Activated naive CD4-positive, alpha-beta T cell treated with anti-CD3 and anti-CD28 coated beads, Interleukin-2, amount 50 U/mL, for 24 hours (primary cell): Measurements from ENCODE around the gene OMP.
"Not testable (repeated sequence)": the region's sequence is repeated elsewhere in the genome, so short reads cannot be mapped to it uniquely, and the experiment has no call there.

ENCODE experiments used
- H3K27ac Mint-ChIP-seq: one replicate; pipeline ENCODE4 v1.8.0; 2021; ENCODE audit warnings: mild to moderate bottlenecking, mixed read lengths
- H3K27me3 Mint-ChIP-seq: one replicate; pipeline ENCODE4 v1.8.0; 2021; ENCODE audit warnings: mixed read lengths
- H3K36me3 Mint-ChIP-seq: one replicate; pipeline ENCODE4 v1.8.0; 2021; ENCODE audit warnings: mixed read lengths
- H3K4me1 Mint-ChIP-seq: one replicate; pipeline ENCODE4 v1.8.0; 2021; ENCODE audit warnings: mixed read lengths
- H3K4me3 Mint-ChIP-seq: one replicate; pipeline ENCODE4 v1.8.0; 2021; ENCODE audit warnings: mild to moderate bottlenecking, mixed read lengths
- H3K9me3 Mint-ChIP-seq: one replicate; pipeline ENCODE4 v1.8.0; 2021; ENCODE audit warnings: mixed read lengths

OMP gene, protein sequence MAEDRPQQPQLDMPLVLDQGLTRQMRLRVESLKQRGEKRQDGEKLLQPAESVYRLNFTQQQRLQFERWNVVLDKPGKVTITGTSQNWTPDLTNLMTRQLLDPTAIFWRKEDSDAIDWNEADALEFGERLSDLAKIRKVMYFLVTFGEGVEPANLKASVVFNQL

DNA sequence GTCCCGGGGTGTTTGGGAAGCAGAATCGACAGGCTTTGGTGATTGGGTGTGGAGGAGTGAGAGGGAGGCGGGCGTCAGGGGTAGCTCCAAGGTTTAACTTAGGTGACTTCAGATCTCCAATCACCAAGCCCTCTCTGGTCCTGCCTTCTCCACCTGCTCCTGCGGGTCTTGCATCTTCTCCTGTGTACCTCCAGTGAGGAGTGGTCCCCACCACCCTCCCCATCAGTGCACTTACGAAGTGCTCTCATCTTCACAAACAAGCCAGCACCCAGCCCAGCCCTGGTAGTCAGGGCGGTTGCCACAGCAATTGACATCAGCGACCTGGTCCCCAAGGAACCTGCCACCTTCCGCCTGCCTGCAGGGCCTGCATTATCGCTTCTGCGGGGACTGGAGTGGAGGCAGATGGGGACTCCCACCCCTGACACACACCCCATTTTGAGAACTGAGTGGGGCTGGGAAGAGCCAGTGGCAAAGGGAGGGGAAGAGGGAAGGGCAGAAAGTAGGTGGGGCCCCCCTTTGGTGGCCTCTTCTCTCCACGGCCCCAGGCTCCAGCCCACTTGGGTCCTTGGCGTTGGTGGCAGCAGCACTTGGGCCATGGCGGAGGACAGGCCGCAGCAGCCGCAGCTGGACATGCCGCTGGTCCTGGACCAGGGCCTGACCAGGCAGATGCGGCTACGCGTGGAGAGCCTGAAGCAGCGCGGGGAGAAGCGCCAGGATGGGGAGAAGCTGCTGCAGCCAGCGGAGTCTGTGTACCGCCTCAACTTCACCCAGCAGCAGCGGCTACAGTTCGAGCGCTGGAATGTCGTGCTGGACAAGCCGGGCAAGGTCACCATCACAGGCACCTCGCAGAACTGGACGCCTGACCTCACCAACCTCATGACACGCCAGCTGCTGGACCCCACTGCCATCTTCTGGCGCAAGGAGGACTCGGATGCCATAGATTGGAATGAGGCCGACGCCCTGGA lies at the start of gene OMP:
Gene OMP (plus strand): TSS at position 595 of the 965 bp plus-strand sequence. CDS start 0 bp downstream, at position 595.
- no peaks in the 10 kb centered on the region for H3K27me3 Mint-ChIP-seq
- no peaks in the 10 kb centered on the region for H3K9me3 Mint-ChIP-seq
- H3K27ac Mint-ChIP-seq = no peak within 1 kb of the TSS
- H3K4me3 Mint-ChIP-seq = no peak within 1 kb of the TSS
- peaks cover 3% of the 10 kb centered on the region for H3K36me3 Mint-ChIP-seq
- no peaks in the 10 kb centered on the region for H3K4me1 Mint-ChIP-seq

DNA sequence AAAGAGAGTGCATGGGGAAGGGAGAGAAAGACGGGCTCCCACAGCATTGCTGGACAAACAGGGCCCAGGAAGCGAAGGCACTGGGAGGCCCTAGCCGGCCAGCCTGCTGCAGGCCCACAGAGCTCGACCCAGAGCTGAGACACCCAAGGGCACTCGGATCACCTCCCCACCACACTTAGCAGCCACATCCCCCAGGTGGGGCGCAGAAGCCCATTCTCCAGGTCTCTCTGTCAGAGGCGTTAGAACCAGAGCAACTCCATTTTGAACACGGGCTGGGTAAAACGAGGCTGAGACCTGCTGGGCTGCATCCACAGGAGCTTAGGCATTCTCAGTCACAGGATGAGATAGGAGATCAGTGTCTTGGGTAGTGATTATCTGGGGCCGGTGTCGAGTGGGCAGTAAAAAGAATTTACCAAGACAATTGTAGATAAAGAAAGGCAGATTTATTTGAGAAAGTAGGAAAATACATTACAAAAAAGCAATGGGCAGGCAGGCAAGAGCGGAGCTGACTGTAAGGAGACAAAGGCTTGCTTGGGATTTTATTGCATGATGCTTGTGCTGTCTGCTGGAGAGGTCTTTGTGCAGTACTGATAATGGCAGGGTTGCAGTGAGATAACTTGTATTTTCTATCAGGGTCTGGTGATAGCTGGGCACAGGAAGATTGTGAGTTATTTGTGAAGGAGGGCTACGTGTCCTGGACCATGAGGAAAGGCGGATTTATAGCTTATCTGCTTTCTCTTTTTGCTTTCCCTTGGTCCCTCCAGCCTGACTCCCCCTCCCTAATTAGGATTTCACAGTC lies 49.2 kb upstream of the OMP start:
- H3K27ac Mint-ChIP-seq = no peak overlapping the region
- H3K4me3 Mint-ChIP-seq = no peak overlapping the region
- no peaks in the 10 kb centered on the region for H3K36me3 Mint-ChIP-seq
- H3K27me3 Mint-ChIP-seq = no peaks in the 10 kb centered on the region
- no peaks in the 10 kb centered on the region for H3K4me1 Mint-ChIP-seq
- H3K9me3 Mint-ChIP-seq = no peaks in the 10 kb centered on the region

DNA sequence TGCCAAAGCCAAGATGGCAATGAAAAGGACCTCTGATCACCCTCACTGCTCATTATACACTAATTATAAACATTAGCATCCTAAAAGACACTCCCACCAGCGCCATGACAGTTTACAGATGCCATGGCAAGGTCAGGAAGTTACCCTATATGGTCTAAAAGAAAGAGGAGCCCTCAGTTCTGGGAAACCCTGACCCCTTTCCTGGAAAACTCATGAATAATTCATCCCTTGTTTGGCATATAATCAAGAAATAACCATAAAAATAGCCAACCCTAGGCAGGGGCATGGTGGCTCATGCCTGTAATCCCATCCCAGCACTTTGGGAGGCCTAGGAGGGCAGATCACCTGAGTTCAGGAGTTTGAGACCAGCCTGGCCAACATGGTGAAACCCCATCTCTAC lies 48.6 kb upstream of the OMP start:
- Mint-ChIP-seq H3K27me3 (no peaks in the 10 kb centered on the region), H3K27ac (no peak overlapping the region), H3K4me1 (no peaks in the 10 kb centered on the region), H3K4me3 (no peak overlapping the region), H3K36me3 (no peaks in the 10 kb centered on the region), H3K9me3 (no peaks in the 10 kb centered on the region)

DNA sequence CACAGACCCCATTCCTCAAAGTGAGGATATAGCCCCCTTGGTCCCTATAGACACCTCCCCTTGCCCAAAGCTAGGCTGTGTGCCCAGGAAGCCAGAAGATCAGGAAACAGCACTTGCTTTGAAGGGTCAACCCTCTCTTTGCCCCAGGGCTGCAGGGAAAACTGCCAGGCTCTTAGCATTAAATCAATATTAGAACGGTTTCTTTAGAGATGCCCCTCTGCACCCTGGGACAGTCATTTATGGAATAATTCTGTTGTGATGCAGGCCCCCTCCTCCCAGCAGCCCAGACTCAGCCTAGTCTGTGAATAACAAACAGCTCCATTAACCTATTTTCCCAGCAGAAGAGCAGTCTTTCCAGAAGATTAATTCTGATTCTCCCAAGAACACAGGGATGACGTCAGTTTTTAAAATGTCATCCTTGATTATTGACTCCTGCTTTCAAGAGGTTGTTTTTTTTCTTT lies 47.5 kb upstream of the OMP start:
- Mint-ChIP-seq H3K27me3 (no peaks in the 10 kb centered on the region), H3K27ac (no peak overlapping the region)

DNA sequence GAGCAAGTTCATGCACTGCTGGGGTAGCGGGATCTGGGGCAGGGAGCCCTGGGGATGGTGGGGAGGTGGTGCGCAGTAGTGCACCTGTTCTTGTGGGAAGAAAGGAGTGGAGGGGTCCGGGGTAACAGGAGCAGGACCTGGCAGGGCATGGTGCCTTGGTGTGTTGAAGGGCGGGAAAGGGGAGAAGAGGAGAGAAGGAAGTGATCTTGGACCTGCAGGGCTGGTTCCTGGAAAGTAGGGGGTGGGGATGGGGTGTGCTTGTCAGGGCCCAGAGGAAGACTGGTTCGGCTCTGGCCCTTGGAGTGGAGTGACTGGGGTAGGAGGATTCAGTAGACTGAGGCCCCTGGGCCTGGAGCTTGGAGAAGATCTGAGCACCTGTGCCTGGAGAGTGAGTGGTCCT lies 46.7 kb upstream of the OMP start:
- H3K9me3 Mint-ChIP-seq = no peaks in the 10 kb centered on the region
- no peaks in the 10 kb centered on the region for H3K27me3 Mint-ChIP-seq
- no peak overlapping the region for H3K27ac Mint-ChIP-seq
- no peaks in the 10 kb centered on the region for H3K4me1 Mint-ChIP-seq
- no peaks in the 10 kb centered on the region for H3K36me3 Mint-ChIP-seq
- H3K4me3 Mint-ChIP-seq = no peak overlapping the region

More for the DNA sequence above, 47.5 kb upstream of the OMP start:
- Mint-ChIP-seq H3K4me3 (no peak overlapping the region), H3K4me1 (no peaks in the 10 kb centered on the region), H3K36me3 (no peaks in the 10 kb centered on the region), H3K9me3 (no peaks in the 10 kb centered on the region)

DNA sequence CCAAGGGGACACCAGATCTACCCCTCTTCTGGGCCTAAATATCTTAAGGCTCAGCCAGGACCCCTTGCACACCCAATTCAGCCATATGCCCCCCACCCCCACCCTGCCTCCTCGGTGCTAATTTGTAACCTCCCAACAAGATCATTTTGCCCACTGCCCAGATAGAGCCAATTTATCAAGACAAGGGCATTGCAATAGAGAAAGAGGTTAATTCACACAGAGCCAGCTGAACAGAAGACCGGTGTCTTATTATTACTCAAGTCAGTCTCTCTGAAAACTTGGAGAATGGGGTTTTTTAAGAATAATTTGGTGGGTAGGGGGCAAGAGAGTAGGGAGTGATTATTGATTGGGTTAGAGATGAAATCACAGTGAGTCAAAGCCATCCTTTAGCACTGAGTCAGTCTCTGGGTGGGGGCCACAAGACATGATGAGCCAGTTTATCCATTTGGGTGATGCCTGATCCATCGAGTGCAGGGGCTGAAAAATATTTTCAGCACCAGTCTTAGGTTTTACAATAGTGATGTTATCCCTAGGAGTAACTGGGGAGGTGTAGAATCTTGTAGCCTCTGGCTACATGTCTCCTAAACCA lies 45.7 kb upstream of the OMP start:
- H3K9me3 Mint-ChIP-seq = no peaks in the 10 kb centered on the region
- H3K27me3 Mint-ChIP-seq = no peaks in the 10 kb centered on the region
- no peak overlapping the region for H3K27ac Mint-ChIP-seq
- H3K4me1 Mint-ChIP-seq = no peaks in the 10 kb centered on the region
- H3K36me3 Mint-ChIP-seq = no peaks in the 10 kb centered on the region
- H3K4me3 Mint-ChIP-seq = no peak overlapping the region

DNA sequence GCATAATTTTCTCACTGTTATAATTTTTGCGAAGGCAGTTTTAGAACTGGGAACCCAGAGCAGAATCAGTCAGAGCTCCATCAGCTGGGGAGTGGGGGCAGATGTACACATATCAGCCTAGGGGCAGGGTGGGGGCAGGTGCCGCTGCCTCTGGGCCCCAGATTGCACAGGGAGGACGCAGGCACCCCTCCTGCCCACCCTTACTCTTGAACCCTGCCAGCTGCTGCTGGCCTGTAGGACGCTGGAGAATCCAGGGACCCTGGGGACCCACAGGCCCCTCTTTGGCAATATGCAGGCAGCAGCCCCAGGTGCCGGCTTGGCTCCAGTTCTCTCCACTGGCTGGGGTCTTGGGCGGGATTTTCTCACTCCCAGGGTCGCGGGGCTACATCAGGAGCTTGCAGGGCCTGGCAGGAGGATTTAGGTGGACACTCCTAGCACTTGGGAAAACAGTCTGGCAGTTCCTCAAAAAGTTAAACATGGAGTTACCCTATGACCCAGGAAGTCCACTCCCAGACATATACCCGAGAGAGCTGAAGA lies 44.6 kb upstream of the OMP start:
- Mint-ChIP-seq H3K27me3 (no peaks in the 10 kb centered on the region), H3K4me3 (no peak overlapping the region), H3K36me3 (no peaks in the 10 kb centered on the region)

DNA sequence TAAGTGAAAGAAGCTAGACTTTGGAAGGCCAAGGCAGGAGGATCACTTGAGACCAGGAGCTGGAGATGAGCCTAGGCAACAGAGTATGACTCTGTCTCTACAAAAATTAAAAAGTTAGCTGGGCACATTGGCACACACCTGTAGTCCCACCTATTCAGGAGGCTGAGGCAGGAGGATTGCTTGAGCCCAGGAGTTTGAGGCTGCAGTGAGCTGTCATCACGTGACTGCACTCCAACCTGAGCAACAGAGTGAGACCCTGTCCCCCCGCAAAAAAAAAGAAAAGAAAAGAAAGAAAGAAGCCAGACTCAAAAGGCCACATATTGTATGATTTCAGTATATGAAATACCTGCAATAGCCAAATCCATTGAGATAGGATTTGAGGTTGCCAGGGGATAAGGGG lies 43.7 kb upstream of the OMP start:
- Mint-ChIP-seq H3K27ac (no peak overlapping the region), H3K4me1 (no peaks in the 10 kb centered on the region), H3K36me3 (no peaks in the 10 kb centered on the region), H3K9me3 (no peaks in the 10 kb centered on the region), H3K4me3 (no peak overlapping the region), H3K27me3 (no peaks in the 10 kb centered on the region)

More for the DNA sequence above, 44.6 kb upstream of the OMP start:
- Mint-ChIP-seq H3K4me1 (no peaks in the 10 kb centered on the region), H3K9me3 (no peaks in the 10 kb centered on the region), H3K27ac (no peak overlapping the region)

DNA sequence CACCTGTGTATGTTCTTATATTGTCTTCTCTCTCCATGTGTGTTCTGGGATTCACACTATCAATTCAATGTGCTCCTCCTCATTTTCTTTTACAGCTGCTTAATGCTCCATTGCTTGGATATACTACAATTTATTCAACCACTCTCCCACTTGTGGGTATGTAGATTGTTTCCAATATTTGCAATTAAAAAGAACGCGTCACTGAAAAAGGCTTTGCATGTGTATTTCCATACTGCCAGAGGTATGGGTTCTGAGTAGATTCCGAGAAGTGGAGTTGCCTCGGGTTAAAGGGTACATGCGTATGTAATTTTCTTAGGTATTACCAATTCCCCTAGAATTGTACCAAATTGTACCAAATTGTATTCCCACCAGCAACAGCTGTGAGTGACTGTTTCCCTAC lies 42.8 kb upstream of the OMP start:
- no peak overlapping the region for H3K4me3 Mint-ChIP-seq
- H3K36me3 Mint-ChIP-seq = no peaks in the 10 kb centered on the region
- H3K4me1 Mint-ChIP-seq = no peaks in the 10 kb centered on the region
- no peak overlapping the region for H3K27ac Mint-ChIP-seq
- H3K9me3 Mint-ChIP-seq = no peaks in the 10 kb centered on the region
- no peaks in the 10 kb centered on the region for H3K27me3 Mint-ChIP-seq

DNA sequence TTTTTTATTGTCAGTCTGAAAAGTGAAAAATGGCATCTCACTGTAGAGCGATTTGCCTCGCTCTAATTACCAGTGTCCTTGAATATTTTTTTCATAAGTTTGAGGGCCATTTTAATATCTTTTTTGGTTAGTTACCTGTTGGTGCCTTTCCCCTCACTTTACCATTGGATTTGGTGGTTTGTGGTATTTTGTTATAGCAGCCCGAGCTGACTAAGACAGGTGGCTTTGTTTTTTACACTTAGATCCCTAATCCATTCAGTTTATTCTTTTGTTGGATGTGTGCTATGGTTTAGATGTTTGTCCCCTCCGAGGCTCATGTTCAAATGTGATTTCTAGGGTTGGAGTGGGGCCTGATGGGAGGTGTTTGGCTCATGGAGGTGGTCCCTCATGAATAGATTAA lies 42.4 kb upstream of the OMP start:
- Mint-ChIP-seq H3K36me3 (no peaks in the 10 kb centered on the region), H3K9me3 (no peaks in the 10 kb centered on the region), H3K4me3 (no peak overlapping the region), H3K27ac (no peak overlapping the region), H3K27me3 (no peaks in the 10 kb centered on the region), H3K4me1 (no peaks in the 10 kb centered on the region)

DNA sequence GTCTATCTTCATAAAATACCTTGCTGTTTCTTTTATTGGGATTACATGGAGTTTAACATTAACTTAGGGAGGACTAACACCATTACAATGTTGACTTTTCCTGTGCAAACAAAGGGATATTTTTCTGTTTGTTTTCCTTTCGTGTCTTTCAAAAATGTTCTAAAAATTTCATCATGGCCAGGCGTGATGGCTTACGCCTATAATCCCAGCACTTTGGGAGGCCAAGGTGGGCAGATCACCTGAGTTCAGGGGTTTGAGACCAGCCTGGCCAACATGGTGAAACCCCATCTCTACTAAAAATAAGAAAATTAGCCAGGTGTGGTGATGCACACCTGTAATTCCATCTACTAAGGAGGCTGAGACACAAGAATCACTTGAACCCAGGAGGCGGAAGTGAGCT lies 41.4 kb upstream of the OMP start:
- H3K9me3 Mint-ChIP-seq, H3K4me3 Mint-ChIP-seq, H3K4me1 Mint-ChIP-seq, H3K27me3 Mint-ChIP-seq, H3K36me3 Mint-ChIP-seq: not testable (repeated sequence)
- H3K27ac Mint-ChIP-seq = peak overlapping the region; percentile 24

DNA sequence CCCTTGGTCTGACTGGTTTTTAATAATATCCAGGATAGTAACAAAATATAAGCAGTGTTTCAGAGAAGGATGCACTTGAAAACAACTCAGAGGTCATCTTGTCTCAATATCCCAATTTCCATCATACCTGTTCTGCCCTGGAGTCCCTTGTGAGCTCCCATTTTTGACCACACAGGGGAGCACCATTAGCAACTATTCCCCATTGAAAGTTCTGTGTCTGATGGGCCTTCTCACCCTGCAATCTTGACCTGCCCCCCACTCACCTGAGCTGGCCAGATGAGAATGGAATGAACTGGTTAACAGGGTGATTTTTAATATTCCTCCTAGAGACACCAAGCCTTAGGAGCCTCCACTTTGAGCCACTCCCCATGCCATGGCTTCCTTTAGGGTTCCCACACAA lies 39.7 kb upstream of the OMP start:
- no peak overlapping the region for H3K27ac Mint-ChIP-seq
- no peaks in the 10 kb centered on the region for H3K36me3 Mint-ChIP-seq
- H3K9me3 Mint-ChIP-seq = no peaks in the 10 kb centered on the region
- no peaks in the 10 kb centered on the region for H3K27me3 Mint-ChIP-seq
- H3K4me1 Mint-ChIP-seq = peaks cover 12% of the 10 kb centered on the region
- no peak overlapping the region for H3K4me3 Mint-ChIP-seq

DNA sequence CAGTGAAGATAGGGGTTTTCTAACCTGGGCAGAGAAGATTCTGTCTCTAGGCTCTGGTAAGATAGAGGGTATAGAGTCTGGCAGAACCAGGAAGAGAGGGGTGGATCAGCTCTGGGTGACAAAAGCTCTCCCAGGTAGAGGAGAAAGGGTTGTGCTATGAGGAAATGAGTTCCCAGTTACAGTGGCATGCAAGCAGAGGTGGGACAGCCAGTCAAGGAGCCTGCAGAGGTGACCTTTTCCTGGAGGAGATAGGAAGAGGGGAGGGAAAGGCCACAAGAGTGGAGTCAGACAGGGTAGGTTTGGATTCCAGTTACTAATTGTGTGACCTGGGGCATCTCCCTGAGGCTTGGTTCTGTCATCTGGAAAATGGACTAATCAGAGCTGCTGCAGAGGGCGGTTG lies 39.2 kb upstream of the OMP start:
- no peak overlapping the region for H3K27ac Mint-ChIP-seq
- H3K4me1 Mint-ChIP-seq = peaks cover 15% of the 10 kb centered on the region
- no peaks in the 10 kb centered on the region for H3K36me3 Mint-ChIP-seq
- H3K4me3 Mint-ChIP-seq = no peak overlapping the region
- no peaks in the 10 kb centered on the region for H3K9me3 Mint-ChIP-seq
- H3K27me3 Mint-ChIP-seq = no peaks in the 10 kb centered on the region

DNA sequence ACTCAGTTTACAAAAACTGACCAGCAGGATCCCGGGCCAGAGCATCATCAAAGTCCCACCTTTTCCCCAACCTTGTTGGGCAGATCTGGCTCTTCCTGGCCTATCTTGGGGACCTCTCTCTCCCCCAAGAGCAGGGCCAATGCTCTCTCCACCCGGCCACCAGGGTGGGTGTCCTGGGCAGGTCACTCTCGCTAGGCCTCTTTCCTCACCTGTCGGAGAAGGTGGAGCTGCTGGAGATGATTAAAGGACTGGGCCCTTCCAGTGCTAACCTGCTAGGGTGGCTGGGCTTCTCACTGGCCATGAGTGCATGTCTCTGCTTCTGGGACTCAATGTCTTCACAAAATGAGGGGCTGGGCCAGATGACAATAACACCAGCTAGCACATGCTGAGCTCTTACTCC lies 38.8 kb upstream of the OMP start:
- Mint-ChIP-seq H3K27me3 (no peaks in the 10 kb centered on the region), H3K36me3 (no peaks in the 10 kb centered on the region), H3K9me3 (no peaks in the 10 kb centered on the region), H3K4me1 (peaks cover 17% of the 10 kb centered on the region), H3K27ac (no peak overlapping the region), H3K4me3 (no peak overlapping the region)

DNA sequence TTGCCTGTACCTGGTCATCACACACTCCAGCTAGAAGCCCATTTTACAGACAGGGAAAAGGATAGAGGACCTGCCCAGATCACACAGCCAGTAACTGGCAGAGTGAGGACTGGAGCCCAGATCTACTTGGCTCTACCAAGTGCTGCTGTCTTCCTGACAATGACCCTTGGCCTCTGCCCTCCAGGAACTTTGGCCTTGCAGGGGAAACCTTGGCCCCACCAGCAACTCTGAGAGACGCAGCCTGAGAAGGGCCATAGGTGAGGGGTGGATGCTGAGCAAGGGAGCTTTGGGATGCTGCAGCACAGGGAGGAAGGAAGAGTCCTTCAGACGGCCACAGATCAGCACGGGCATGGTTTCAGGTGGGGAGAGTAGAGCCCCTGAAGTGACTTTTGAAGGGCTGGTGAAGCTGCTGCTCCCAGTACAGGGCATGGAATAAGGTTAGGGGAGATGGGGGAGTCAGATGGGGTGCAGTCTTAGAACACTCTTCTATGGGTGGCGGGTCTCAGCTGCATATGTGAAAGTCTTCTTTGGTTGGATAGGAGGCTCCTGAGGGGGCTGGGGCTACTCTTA lies 37.9 kb upstream of the OMP start:
- Mint-ChIP-seq H3K36me3 (no peaks in the 10 kb centered on the region), H3K27ac (no peak overlapping the region), H3K27me3 (no peaks in the 10 kb centered on the region), H3K4me3 (peak overlapping the region; percentile 15), H3K4me1 (peaks cover 17% of the 10 kb centered on the region), H3K9me3 (no peaks in the 10 kb centered on the region)
